Measurements from ENCODE around the gene SPATA45. TPM values are rescaled to one million over a fixed set of nuclear protein-coding genes. Genes with fewer than 3 reads are reported as not detected.
"Not testable (repeated sequence)": the region's sequence is repeated elsewhere in the genome, so short reads cannot be mapped to it uniquely, and the experiment has no call there.

The SPATA45 gene
- 0.70 TPM for polyA plus RNA-seq (2013, experiment 1 of 2)
- 1.0 TPM for polyA plus RNA-seq (2013, experiment 2 of 2)

DNA sequence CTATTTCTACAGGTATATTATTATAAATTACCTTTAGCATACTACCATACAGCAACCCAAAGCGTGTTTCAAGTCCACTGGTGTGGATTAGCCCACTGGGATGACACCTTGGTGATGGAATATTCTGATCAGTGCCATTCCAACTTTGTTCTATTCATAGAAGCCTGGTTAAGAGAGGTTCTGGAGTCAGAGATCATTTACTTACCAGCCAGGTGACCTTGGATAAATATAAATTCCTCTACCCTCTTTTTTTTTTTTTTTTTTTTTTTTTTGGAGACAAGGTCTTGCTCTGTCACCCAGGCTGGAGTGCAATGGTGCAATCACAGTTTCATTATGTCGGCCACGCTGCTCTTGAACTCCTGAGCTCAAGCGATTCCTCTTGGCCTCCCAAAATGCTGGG lies at the start of gene SPATA45:
Gene SPATA45 (minus strand): TSS at position 101 of the 400 bp plus-strand sequence. CDS start 11,500 bp downstream, outside the sequence.
- no peaks in the 10 kb centered on the region for H3K36me3 ChIP-seq (ENCODE audit: insufficient read depth, low read length)
- H3K4me1 ChIP-seq (ENCODE audit: insufficient read depth, low read length) = no peaks in the 10 kb centered on the region
- no peak within 1 kb of the TSS for H3K9ac ChIP-seq (ENCODE audit: low read depth, low read length)
- WGBS = 96% methylated on average over 3 of the region's 4 CpGs
- 0 out of 2 replicates have a peak, but pooled peaks cover 2% of the 10 kb centered on the region for H3K9me3 ChIP-seq (ENCODE audit: insufficient read depth, low read depth, low read length)
- no peak within 1 kb of the TSS for H3K27ac ChIP-seq (ENCODE audit: low read depth, low read length)
- H3K4me3 ChIP-seq (ENCODE audit: low read length) = no peak within 1 kb of the TSS
- H3K27me3 ChIP-seq (ENCODE audit: insufficient read depth, low read length) = no peaks in the 10 kb centered on the region

DNA sequence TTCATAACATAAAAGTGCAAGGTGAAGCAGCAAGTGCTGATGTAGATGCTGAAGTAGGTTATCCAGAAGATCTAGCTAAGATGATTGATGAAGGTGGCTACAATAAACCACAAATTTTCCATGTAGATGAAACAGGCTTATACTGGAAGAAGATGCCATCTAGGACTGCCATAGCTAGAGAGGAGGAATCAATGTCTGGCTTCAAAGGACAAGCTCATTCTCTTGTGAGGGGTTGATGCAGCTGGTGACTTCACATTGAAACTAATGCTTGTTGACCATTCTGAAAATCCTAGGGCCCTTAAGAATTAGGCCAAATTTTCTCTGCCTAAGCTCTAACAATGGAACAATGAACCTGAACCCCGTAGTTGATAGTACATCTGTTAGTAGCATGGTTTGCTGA lies 44.7 kb upstream of the SPATA45 start:
- WGBS = 100% methylated on average over 1 of the region's 1 CpG
- Histone ChIP-seq H3K9me3 (ENCODE audit: insufficient read depth, low read depth, low read length) (no peaks in the 10 kb centered on the region), H3K9ac (ENCODE audit: low read depth, low read length) (no peak overlapping the region), H3K36me3 (ENCODE audit: insufficient read depth, low read length) (peaks cover 95% of the 10 kb centered on the region), H3K27ac (ENCODE audit: low read depth, low read length) (no peak overlapping the region; the same call in 1 of the 2 replicates), H3K27me3 (ENCODE audit: insufficient read depth, low read length) (no peaks in the 10 kb centered on the region), H3K4me3 (ENCODE audit: low read length) (no peak overlapping the region), H3K4me1 (ENCODE audit: insufficient read depth, low read length) (no peaks in the 10 kb centered on the region; the same call in 1 of the 2 replicates)

DNA sequence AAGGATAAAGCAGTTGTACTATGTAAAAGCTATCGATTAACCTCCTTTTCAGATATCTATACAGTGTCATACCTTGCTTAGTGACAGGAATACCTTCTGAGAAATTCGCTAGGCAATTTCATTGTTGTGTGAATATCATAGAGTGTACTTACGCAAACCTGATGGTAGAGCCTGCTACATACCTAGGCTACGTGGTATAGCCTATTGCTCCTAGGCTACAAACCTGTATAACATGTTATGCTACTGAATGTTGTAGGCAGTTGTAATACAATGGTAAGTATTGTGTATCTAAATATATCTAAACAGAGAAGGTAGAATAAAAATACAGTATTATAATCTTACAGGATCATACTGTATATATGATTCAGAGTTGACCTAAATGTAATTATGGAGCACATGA lies 37.1 kb upstream of the SPATA45 start:
- H3K9me3 ChIP-seq (ENCODE audit: insufficient read depth, low read depth, low read length) = no peaks in the 10 kb centered on the region
- no peak overlapping the region for H3K9ac ChIP-seq (ENCODE audit: low read depth, low read length)
- peaks cover 6% of the 10 kb centered on the region; the same call in 1 of the 2 replicates for H3K4me1 ChIP-seq (ENCODE audit: insufficient read depth, low read length)
- 82% methylated on average over 4 of the region's 4 CpGs for WGBS
- no peaks in the 10 kb centered on the region for H3K27me3 ChIP-seq (ENCODE audit: insufficient read depth, low read length)
- no peak overlapping the region for H3K27ac ChIP-seq (ENCODE audit: low read depth, low read length)
- H3K36me3 ChIP-seq (ENCODE audit: insufficient read depth, low read length) = peaks cover 96% of the 10 kb centered on the region
- no peak overlapping the region for H3K4me3 ChIP-seq (ENCODE audit: low read length)

DNA sequence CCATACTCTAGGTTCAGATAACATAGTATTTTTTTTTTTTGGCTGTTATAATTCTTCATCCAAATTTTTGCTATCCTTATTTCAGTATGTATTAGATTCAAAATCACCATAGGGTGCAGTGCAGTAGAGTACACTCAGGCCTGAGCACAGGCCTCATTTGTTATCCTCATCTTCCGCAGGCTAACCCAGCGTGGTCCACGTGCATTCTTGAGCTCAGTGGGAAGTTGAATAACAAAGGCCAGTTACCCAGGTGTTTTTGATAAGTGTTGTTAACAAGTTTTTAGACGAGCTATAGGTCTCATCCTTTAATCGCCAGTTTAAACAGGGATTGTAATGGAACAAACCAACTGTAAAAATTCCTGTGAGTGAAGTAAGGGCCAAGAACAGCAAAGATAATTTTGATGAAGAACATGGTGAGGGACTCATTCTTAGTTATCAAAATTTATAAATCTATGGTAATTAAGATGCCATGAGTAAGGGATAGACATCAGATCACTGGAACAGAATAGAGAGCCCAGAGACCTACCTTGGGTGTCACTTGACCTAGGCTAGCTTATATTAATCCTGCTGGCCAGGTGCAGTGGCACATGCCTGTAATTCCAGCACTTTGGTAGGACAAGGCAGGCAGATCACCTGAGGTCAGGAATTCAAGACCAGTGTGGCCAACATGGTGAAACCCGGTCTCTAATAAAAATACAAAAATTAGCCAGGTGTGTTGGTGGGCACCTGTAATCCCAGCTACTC lies 32.7 kb upstream of the SPATA45 start:
- Histone ChIP-seq H3K9ac (ENCODE audit: low read depth, low read length) (no peak overlapping the region), H3K27me3 (ENCODE audit: insufficient read depth, low read length) (no peaks in the 10 kb centered on the region), H3K4me3 (ENCODE audit: low read length) (no peak overlapping the region), H3K27ac (ENCODE audit: low read depth, low read length) (peak overlapping the region; percentile 44; the same call in 1 of the 2 replicates), H3K36me3 (ENCODE audit: insufficient read depth, low read length) (peaks cover 94% of the 10 kb centered on the region), H3K9me3 (ENCODE audit: insufficient read depth, low read depth, low read length) (no peaks in the 10 kb centered on the region), H3K4me1 (ENCODE audit: insufficient read depth, low read length) (peaks cover 15% of the 10 kb centered on the region; the same call in 1 of the 2 replicates)
- 72% methylated on average over 6 of the region's 6 CpGs for WGBS

DNA sequence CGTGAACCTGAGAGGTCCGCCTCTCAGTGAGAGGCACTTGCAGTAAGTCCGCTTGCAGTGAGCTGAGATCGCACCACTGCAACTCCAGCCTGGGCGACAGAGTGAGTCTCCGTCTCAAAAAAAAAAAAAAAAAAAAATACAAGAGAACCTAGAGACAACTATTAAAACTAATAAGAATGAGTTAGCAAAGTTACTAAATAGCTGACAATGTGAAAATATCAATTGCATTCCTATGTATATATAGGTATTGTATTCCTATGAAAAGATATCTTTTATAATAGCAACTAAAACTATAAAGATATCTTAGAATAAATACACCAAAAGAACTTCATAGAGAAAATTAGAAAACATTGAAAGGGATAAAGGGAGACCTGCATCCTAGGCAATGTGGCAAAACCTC lies 31.0 kb upstream of the SPATA45 start:
- Histone ChIP-seq H3K27ac (ENCODE audit: low read depth, low read length) (no peak overlapping the region), H3K4me3 (ENCODE audit: low read length) (no peak overlapping the region), H3K9ac (ENCODE audit: low read depth, low read length) (no peak overlapping the region), H3K9me3 (ENCODE audit: insufficient read depth, low read depth, low read length) (no peaks in the 10 kb centered on the region), H3K27me3 (ENCODE audit: insufficient read depth, low read length) (no peaks in the 10 kb centered on the region), H3K4me1 (ENCODE audit: insufficient read depth, low read length) (peaks cover 15% of the 10 kb centered on the region; the same call in 1 of the 2 replicates), H3K36me3 (ENCODE audit: insufficient read depth, low read length) (peaks cover 94% of the 10 kb centered on the region)
- 98% methylated on average over 5 of the region's 6 CpGs for WGBS

DNA sequence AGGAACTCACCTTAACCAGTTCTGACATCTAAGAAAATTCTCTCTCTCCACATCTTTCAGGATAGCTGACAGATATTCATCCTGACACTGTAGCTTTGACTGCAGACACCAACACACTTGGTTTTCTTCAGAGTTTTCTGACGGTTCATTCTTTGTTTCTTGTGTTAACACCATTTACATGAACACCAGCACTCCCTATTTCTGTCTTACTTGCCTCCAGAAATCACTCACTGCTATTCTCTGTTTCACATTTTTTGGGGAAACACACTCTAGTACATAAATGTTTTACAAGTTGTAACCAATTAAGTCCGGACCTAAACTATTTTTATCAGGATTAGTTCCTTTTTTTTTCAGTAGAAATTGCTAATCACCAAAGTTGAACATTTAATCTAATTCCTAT lies 26.1 kb upstream of the SPATA45 start:
- H3K4me1 ChIP-seq (ENCODE audit: insufficient read depth, low read length) = no peaks in the 10 kb centered on the region
- H3K9ac ChIP-seq (ENCODE audit: low read depth, low read length) = no peak overlapping the region
- H3K4me3 ChIP-seq (ENCODE audit: low read length) = no peak overlapping the region
- WGBS = 87% methylated on average over 2 of the region's 2 CpGs
- no peaks in the 10 kb centered on the region for H3K9me3 ChIP-seq (ENCODE audit: insufficient read depth, low read depth, low read length)
- H3K27me3 ChIP-seq (ENCODE audit: insufficient read depth, low read length) = no peaks in the 10 kb centered on the region
- H3K36me3 ChIP-seq (ENCODE audit: insufficient read depth, low read length) = peaks cover 97% of the 10 kb centered on the region
- no peak overlapping the region for H3K27ac ChIP-seq (ENCODE audit: low read depth, low read length)

DNA sequence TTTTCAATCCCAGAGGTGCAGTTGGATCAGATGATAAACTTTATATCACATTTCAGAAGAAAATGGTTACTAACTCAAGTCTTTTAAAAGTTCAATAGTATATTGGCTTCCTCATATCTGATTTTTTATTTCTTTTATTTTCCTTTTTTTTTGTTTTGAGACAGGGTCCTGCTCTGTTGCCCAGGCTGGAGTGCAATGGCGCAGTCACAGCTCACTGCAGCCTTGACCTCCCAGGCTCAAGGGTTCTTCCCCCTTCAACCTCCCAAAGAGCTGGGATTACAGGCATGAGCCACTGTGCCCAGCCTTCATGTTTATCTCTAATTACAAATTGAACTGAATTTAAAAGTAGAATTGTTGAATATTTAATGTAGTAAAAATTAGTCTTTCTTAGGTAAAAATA lies 24.5 kb upstream of the SPATA45 start:
- H3K9me3 ChIP-seq (ENCODE audit: insufficient read depth, low read depth, low read length) = no peaks in the 10 kb centered on the region
- no peak overlapping the region for H3K9ac ChIP-seq (ENCODE audit: low read depth, low read length)
- peaks cover 100% of the 10 kb centered on the region for H3K36me3 ChIP-seq (ENCODE audit: insufficient read depth, low read length)
- H3K4me3 ChIP-seq (ENCODE audit: low read length) = no peak overlapping the region
- no peaks in the 10 kb centered on the region for H3K4me1 ChIP-seq (ENCODE audit: insufficient read depth, low read length)
- 59% methylated on average over 1 of the region's 1 CpG for WGBS
- H3K27me3 ChIP-seq (ENCODE audit: insufficient read depth, low read length) = no peaks in the 10 kb centered on the region
- H3K27ac ChIP-seq (ENCODE audit: low read depth, low read length) = no peak overlapping the region

DNA sequence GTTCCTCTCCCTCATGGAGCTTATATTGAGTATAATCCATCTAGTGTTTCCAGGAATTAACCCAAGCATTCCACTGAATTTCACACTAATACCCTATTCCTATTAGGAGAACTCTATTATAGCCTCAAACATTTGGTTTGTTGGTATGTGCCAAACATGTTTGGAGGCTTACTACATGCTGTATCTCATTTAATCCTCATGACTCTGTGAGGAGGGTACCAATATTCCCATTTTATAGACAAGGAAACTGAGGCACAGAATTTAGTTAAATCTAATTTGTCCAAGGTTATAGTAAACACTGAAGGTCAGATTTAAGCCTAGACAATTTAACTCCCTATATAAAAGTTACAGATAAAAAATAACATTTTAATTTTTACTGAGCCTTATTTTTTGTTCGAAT lies 19.7 kb upstream of the SPATA45 start:
- no peak overlapping the region for H3K4me3 ChIP-seq (ENCODE audit: low read length)
- H3K36me3 ChIP-seq (ENCODE audit: insufficient read depth, low read length) = peaks cover 94% of the 10 kb centered on the region
- H3K27ac ChIP-seq (ENCODE audit: low read depth, low read length) = no peak overlapping the region
- no peaks in the 10 kb centered on the region for H3K9me3 ChIP-seq (ENCODE audit: insufficient read depth, low read depth, low read length)
- no peak overlapping the region for H3K9ac ChIP-seq (ENCODE audit: low read depth, low read length)
- H3K27me3 ChIP-seq (ENCODE audit: insufficient read depth, low read length) = no peaks in the 10 kb centered on the region
- H3K4me1 ChIP-seq (ENCODE audit: insufficient read depth, low read length) = peaks cover 4% of the 10 kb centered on the region; the same call in 1 of the 2 replicates
- no CpG with 5 or more reads among the region's 1 CpG for WGBS

DNA sequence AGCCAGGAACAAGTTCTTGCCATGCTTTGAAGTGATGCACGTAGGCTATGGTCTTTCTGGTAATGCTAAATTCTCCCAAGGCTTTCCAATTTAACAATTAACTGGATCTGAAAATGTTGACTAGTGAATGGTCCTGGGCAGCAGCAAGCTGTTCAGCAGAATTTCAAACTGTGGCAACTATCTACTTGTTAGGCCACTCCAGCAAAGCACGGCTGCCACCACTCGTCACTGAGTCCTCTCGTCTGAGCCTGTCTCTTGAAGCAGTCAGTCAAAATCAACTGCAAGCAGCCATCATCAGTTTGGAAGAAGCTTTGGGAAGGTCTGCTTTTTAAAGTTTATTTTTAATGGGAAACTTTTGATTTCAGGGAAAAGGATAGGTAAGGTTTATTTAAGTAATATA lies 16.8 kb upstream of the SPATA45 start:
- H3K4me1 ChIP-seq (ENCODE audit: insufficient read depth, low read length) = peaks cover 4% of the 10 kb centered on the region; the same call in 1 of the 2 replicates
- H3K27ac ChIP-seq (ENCODE audit: low read depth, low read length) = no peak overlapping the region
- WGBS = 85% methylated on average over 4 of the region's 4 CpGs
- H3K9me3 ChIP-seq (ENCODE audit: insufficient read depth, low read depth, low read length) = no peaks in the 10 kb centered on the region
- peak overlapping the region; percentile 54; the same call in 1 of the 2 replicates for H3K4me3 ChIP-seq (ENCODE audit: low read length)
- H3K27me3 ChIP-seq (ENCODE audit: insufficient read depth, low read length) = no peaks in the 10 kb centered on the region
- H3K36me3 ChIP-seq (ENCODE audit: insufficient read depth, low read length) = peaks cover 85% of the 10 kb centered on the region
- H3K9ac ChIP-seq (ENCODE audit: low read depth, low read length) = no peak overlapping the region

DNA sequence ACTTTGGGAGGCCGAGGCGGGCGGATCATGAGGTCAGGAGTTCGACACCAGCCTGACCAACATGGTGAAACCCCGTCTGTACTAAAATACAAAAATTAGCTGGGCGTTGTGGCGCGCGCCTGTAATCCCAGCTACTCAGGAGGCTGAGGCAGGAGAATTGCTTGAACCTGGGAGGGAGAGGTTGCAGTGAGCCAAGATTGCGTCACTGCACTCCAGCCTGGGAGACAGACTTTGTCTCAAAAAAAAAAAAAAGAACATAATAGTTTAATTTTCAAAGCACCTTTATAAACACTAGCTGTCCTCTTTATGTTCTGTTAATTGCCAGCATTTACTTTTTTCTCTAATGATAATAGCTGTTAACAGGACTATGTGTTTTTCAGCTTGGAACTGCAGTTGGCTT lies 15.9 kb upstream of the SPATA45 start:
- H3K27me3 ChIP-seq (ENCODE audit: insufficient read depth, low read length) = not testable (repeated sequence)
- peaks cover 76% of the 10 kb centered on the region for H3K36me3 ChIP-seq (ENCODE audit: insufficient read depth, low read length)

DNA sequence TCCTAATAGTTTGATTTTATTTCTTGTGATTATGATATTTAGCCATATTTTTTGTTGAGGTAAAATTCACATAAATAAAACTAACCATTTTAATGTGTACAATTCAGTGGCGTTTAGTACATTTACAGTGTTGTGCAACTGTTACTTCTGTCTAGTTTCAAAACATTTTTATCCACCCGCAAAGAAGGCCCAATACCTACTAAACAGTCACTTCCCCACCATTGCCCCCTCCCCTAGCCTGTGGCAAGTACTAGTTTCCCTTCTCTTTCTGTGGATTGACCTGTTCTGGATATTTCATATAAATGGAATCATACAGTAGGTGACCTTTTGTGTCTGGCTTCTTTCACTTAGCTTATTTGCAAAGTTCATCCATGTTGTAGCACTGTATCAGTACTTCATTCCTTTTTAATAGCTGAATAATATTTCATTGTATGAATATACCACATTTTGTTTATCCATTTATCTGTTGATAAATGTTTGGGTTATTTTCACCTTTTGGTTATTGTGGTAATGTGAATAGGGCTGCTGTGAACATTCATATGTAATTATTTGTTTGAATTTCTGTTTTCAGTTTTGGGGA lies 14.8 kb upstream of the SPATA45 start:
- H3K27ac ChIP-seq (ENCODE audit: low read depth, low read length) = no peak overlapping the region
- peaks cover 4% of the 10 kb centered on the region; the same call in 1 of the 2 replicates for H3K4me1 ChIP-seq (ENCODE audit: insufficient read depth, low read length)
- no peaks in the 10 kb centered on the region for H3K9me3 ChIP-seq (ENCODE audit: insufficient read depth, low read depth, low read length)
- H3K9ac ChIP-seq (ENCODE audit: low read depth, low read length) = no peak overlapping the region
- H3K27me3 ChIP-seq (ENCODE audit: insufficient read depth, low read length) = no peaks in the 10 kb centered on the region
- peak overlapping the region; percentile 54 for H3K4me3 ChIP-seq (ENCODE audit: low read length)
- WGBS = 100% methylated on average over 2 of the region's 2 CpGs
- peaks cover 65% of the 10 kb centered on the region for H3K36me3 ChIP-seq (ENCODE audit: insufficient read depth, low read length)

More for the DNA sequence above, 15.9 kb upstream of the SPATA45 start:
- peak overlapping the region; percentile 54 for H3K4me3 ChIP-seq (ENCODE audit: low read length)
- H3K4me1 ChIP-seq (ENCODE audit: insufficient read depth, low read length); H3K9ac ChIP-seq (ENCODE audit: low read depth, low read length); H3K27ac ChIP-seq (ENCODE audit: low read depth, low read length); H3K9me3 ChIP-seq (ENCODE audit: insufficient read depth, low read depth, low read length): not testable (repeated sequence)
- 84% methylated on average over 10 of the region's 10 CpGs for WGBS

Measured in HUES64 (cell line).